Karpas-422 (cell line): ENCODE measurements around the gene FGR. TPM values are rescaled to one million over a fixed set of nuclear protein-coding genes. Genes with fewer than 3 reads are reported as not detected.
A peak's percentile ranks its signal among the peaks of the same experiment; 100 is the strongest.

Source experiments
- DNase-seq: peaks from one replicate; pipeline ENCODE4 v3.0.0-alpha.2; 2015
- H2AFZ ChIP-seq: fragments of 200-600 bp; sonication (generic); 2 replicates; pipeline ENCODE4 v1.6.1; 2014; ENCODE audit warnings: antibody characterized with exemption, low read length, mixed read lengths
- H3K27ac ChIP-seq: fragments of 200-600 bp; sonication (generic); 2 replicates; pipeline ENCODE4 v1.5.1; 2014; ENCODE audit warnings: mild to moderate bottlenecking, low read length, moderate library complexity
- H3K27me3 ChIP-seq: fragments of 200-600 bp; sonication (generic); 2 replicates; pipeline ENCODE4 v1.6.1; 2014; ENCODE audit warnings: low read length, mixed read lengths
- H3K36me3 ChIP-seq: fragments of 200-600 bp; sonication (generic); 2 replicates; pipeline ENCODE4 v1.6.1; 2014; ENCODE audit warnings: low read length, mixed read lengths; ENCODE audit not compliant: insufficient read depth
- H3K4me1 ChIP-seq: fragments of 200-600 bp; sonication (generic); 2 replicates; pipeline ENCODE4 v1.6.1; 2014; ENCODE audit warnings: mild to moderate bottlenecking, low read length, mixed read lengths
- H3K4me2 ChIP-seq: fragments of 200-600 bp; sonication (generic); 2 replicates; pipeline ENCODE4 v1.6.1; 2014; ENCODE audit warnings: low read length, low read depth, mild to moderate bottlenecking; ENCODE audit not compliant: poor library complexity, severe bottlenecking
- H3K4me3 ChIP-seq: fragments of 200-600 bp; sonication (generic); 2 replicates; pipeline ENCODE4 v1.5.1; 2014; ENCODE audit warnings: mild to moderate bottlenecking, antibody characterized with exemption, low read length, mixed read lengths
- H3K79me2 ChIP-seq: fragments of 200-600 bp; sonication (generic); 2 replicates; pipeline ENCODE4 v1.6.1; 2014; ENCODE audit warnings: mild to moderate bottlenecking, low read length, mixed read lengths
- H3K9ac ChIP-seq: fragments of 200-600 bp; sonication (generic); 2 replicates; pipeline ENCODE4 v1.6.0; 2014; ENCODE audit warnings: low read length
- H3K9me2 ChIP-seq: fragments of 200-600 bp; sonication (generic), shearing (Covaris generic); replicated peaks from 2 replicates; pipeline ENCODE4 v1.6.0; 2014; ENCODE audit warnings: mild to moderate bottlenecking, low read length, moderate library complexity; ENCODE audit not compliant: insufficient read depth
- H3K9me3 ChIP-seq: fragments of 300-700, 200-600 bp; sonication (generic); 2 replicates; pipeline ENCODE4 v1.6.1; 2014; ENCODE audit warnings: low read length, mixed read lengths
- H4K20me1 ChIP-seq: fragments of 200-600 bp; sonication (generic); 2 replicates; pipeline ENCODE4 v1.6.1; 2014; ENCODE audit warnings: mild to moderate bottlenecking, antibody characterized with exemption, low read length, low read depth; ENCODE audit not compliant: insufficient read depth
- total RNA-seq: library from RNA; depleted of rRNA; stranded (reverse); fragments of >200 nt; shearing (Covaris generic); gene quantifications from 2 replicates; pipeline ENCODE4 v1.2.3, GENCODE V29; 2014; ENCODE audit warnings: low replicate concordance

FGR gene
- total RNA-seq, 1 experiment from 2014 or later: 3.0 TPM

DNA sequence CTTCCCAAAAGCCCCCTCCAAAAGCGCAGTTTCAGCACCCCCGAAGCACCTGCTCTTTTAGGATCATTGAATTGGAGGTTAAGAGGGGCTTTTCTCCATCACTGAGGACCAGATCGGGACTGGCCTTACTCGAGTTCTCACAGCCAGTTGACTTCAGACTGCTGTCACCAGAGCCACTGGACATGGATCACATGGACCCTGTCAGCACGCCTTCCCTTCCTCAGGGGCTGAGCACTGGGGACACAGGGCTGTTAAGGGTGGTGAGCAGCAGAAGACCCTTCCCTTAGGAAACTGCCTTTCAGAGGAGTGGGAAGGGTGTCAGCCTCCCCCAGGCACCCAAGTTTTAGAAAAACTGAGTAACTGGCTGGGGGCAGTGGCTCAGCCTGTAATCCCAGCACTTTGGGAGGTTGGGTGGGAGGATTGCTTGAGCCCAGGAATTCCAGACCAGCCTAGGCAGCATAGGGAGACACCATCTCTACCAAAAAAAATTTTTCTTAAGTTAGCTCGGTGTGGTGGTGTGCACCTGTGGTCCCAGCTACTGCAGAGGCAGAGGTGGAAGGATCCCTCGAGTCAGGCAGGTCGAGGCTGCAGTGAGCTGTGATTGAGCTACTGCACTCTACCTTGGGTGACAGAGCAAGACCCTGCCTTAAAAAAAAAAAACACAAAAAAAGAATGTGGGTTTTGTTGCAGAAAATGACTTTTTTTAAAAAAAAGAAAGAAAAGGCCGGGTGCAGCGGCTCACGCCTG lies 584 bp upstream of the FGR start:
- DNase-seq: no peak
- no peak overlapping the region for H2AFZ ChIP-seq
- H3K27me3 ChIP-seq: no peaks in the 10 kb centered on the region
- H3K4me1 ChIP-seq: peaks cover 40% of the 10 kb centered on the region
- no peak overlapping the region for H3K27ac ChIP-seq
- no peak overlapping the region for H3K4me2 ChIP-seq
- no peak overlapping the region for H3K9ac ChIP-seq
- H3K36me3 ChIP-seq: no peaks in the 10 kb centered on the region
- no peaks in the 10 kb centered on the region for H3K9me3 ChIP-seq
- H3K79me2 ChIP-seq: no peaks in the 10 kb centered on the region
- H3K4me3 ChIP-seq: no peak overlapping the region
- no peaks in the 10 kb centered on the region for H4K20me1 ChIP-seq
- H3K9me2 ChIP-seq: no peaks in the 10 kb centered on the region

- Histone ChIP-seq H2AFZ (no peak overlapping the region), H3K4me3 (peak overlapping the region; percentile 28; the same call in 1 of the 2 replicates), H3K36me3 (no peaks in the 10 kb centered on the region), H3K9ac (peak overlapping the region; percentile 28; the same call in 1 of the 2 replicates), H3K9me2 (no peaks in the 10 kb centered on the region), H3K4me1 (peaks cover 52% of the 10 kb centered on the region), H3K9me3 (no peaks in the 10 kb centered on the region), H3K27me3 (no peaks in the 10 kb centered on the region), H3K79me2 (no peaks in the 10 kb centered on the region), H3K4me2 (peak overlapping the region; percentile 45), H3K27ac (no peak overlapping the region), H4K20me1 (no peaks in the 10 kb centered on the region)
- DNase-seq: no peak
Measured at GRCh38 chr1:27634177-27634984, 604 bp downstream of the FGR start.

GRCh38 chr1:27633640-27634176 lies 1.3 kb downstream of the FGR start:
- Histone ChIP-seq H3K4me2 (peak overlapping the region; percentile 45), H3K9ac (peak overlapping the region; percentile 28), H3K9me3 (no peaks in the 10 kb centered on the region), H3K79me2 (no peaks in the 10 kb centered on the region), H3K27ac (no peak overlapping the region), H4K20me1 (no peaks in the 10 kb centered on the region), H3K9me2 (no peaks in the 10 kb centered on the region), H2AFZ (no peak overlapping the region), H3K36me3 (no peaks in the 10 kb centered on the region), H3K4me1 (peaks cover 59% of the 10 kb centered on the region), H3K4me3 (peak overlapping the region; percentile 28; the same call in 1 of the 2 replicates), H3K27me3 (no peaks in the 10 kb centered on the region)
- DNase-seq: no peak

DNA sequence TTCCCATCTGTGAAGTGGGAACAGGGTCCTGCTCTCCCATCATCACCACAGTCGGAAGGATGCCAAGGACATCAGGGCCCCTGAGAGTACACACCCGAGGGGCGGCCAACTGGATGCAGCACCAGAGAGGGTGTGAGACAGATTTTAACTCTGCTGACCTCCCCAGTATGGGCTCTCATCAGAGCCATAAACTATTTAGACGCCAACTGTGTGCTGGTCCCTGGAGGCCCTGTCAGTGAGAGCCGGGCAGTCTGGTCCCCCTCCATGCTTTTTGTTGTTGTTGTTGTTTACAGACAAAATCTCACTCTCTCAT lies 1.7 kb downstream of the FGR start:
- Histone ChIP-seq H3K4me1 (peaks cover 63% of the 10 kb centered on the region), H3K4me2 (peak overlapping the region; percentile 82), H2AFZ (no peak overlapping the region), H3K36me3 (no peaks in the 10 kb centered on the region), H3K27ac (no peak overlapping the region), H3K79me2 (no peaks in the 10 kb centered on the region), H3K9me2 (no peaks in the 10 kb centered on the region), H4K20me1 (no peaks in the 10 kb centered on the region), H3K9me3 (no peaks in the 10 kb centered on the region), H3K27me3 (no peaks in the 10 kb centered on the region), H3K9ac (peak overlapping the region; percentile 93), H3K4me3 (peak overlapping the region; percentile 76; the same call in 1 of the 2 replicates)
- DNase-seq: no peak

- Histone ChIP-seq H3K4me3 (peak overlapping the region; percentile 76), H4K20me1 (no peaks in the 10 kb centered on the region), H3K79me2 (no peaks in the 10 kb centered on the region), H3K9ac (peak overlapping the region; percentile 93), H3K27me3 (no peaks in the 10 kb centered on the region), H2AFZ (no peak overlapping the region), H3K4me2 (peak overlapping the region; percentile 82), H3K4me1 (peaks cover 69% of the 10 kb centered on the region), H3K9me2 (no peaks in the 10 kb centered on the region), H3K36me3 (no peaks in the 10 kb centered on the region), H3K27ac (peak overlapping the region; percentile 98), H3K9me3 (no peaks in the 10 kb centered on the region)
- peak; percentile 64 for DNase-seq
Measured at GRCh38 chr1:27632387-27633297, 2.3 kb downstream of the FGR start.

GRCh38 chr1:27630859-27631491 lies 4.0 kb downstream of the FGR start:
- Histone ChIP-seq H3K27me3 (no peaks in the 10 kb centered on the region), H4K20me1 (no peaks in the 10 kb centered on the region), H3K9ac (peak overlapping the region; percentile 93), H3K36me3 (no peaks in the 10 kb centered on the region), H3K4me1 (peaks cover 79% of the 10 kb centered on the region), H3K4me3 (peak overlapping the region; percentile 76), H3K9me3 (no peaks in the 10 kb centered on the region), H3K27ac (peak overlapping the region; percentile 98), H3K9me2 (no peaks in the 10 kb centered on the region), H2AFZ (peak overlapping the region; percentile 21; the same call in 1 of the 2 replicates), H3K79me2 (no peaks in the 10 kb centered on the region), H3K4me2 (peak overlapping the region; percentile 82)
- peak; percentile 88 for DNase-seq

GRCh38 chr1:27628712-27629111 lies 6.3 kb downstream of the FGR start:
- DNase-seq: peak; percentile 79
- H3K9me3 ChIP-seq: no peaks in the 10 kb centered on the region
- H3K79me2 ChIP-seq: no peaks in the 10 kb centered on the region
- peak overlapping the region; percentile 82 for H3K4me2 ChIP-seq
- H4K20me1 ChIP-seq: no peaks in the 10 kb centered on the region
- peak overlapping the region; percentile 40; the same call in 1 of the 2 replicates for H3K4me3 ChIP-seq
- peaks cover 93% of the 10 kb centered on the region for H3K4me1 ChIP-seq
- peak overlapping the region; percentile 55 for H3K9ac ChIP-seq
- H3K36me3 ChIP-seq: no peaks in the 10 kb centered on the region
- peak overlapping the region; percentile 27; the same call in 1 of the 2 replicates for H2AFZ ChIP-seq
- peak overlapping the region; percentile 98 for H3K27ac ChIP-seq
- H3K9me2 ChIP-seq: no peaks in the 10 kb centered on the region
- no peaks in the 10 kb centered on the region for H3K27me3 ChIP-seq
